Thoracic aorta (tissue), 2 donors: ENCODE data around the gene BMPER. TPM values are rescaled to one million over a fixed set of nuclear protein-coding genes. Genes with fewer than 3 reads are reported as not detected.

Experiments
- ATAC-seq: fragments of 150-250 bp; one replicate; pipeline ENCODE4 v1.8.0; 2017; ENCODE audit warnings: low read depth; ENCODE audit not compliant: insufficient number of reproducible peaks, low FRiP score
- DNase-seq: peaks from one replicate; pipeline ENCODE4 v3.0.0-alpha.2; 2020; ENCODE audit warnings: low spot score
- H3K27ac ChIP-seq, 2 donors: fragments of 200-600 bp; sonication (generic); 1 replicate in 1 of 2; 2 replicates in 1 of 2; pipeline ENCODE4 v1.5.1; 2016; ENCODE audit warnings: mild to moderate bottlenecking in 2 of 2, moderate library complexity in 2 of 2
- H3K27me3 ChIP-seq: fragments of 200-600 bp; sonication (generic); replicated peaks from 2 replicates; pipeline ENCODE4 v1.6.0; 2016; ENCODE audit warnings: mild to moderate bottlenecking; ENCODE audit not compliant: insufficient read depth
- H3K36me3 ChIP-seq: fragments of 200-600 bp; sonication (generic); one replicate; pipeline ENCODE4 v1.5.1; 2016
- H3K4me1 ChIP-seq, 2 donors: fragments of 200-600 bp; sonication (generic); 1 replicate in 1 of 2; 2 replicates in 1 of 2; pipeline versions ENCODE4 v1.5.1 to v1.6.0; 2016; ENCODE audit warnings: low read depth in 2 of 2, mild to moderate bottlenecking in 1 of 2; ENCODE audit not compliant: control insufficient read depth in 1 of 2
- H3K4me3 ChIP-seq: fragments of 200-600 bp; sonication (generic); 2 replicates; pipeline ENCODE4 v1.5.1; 2016; ENCODE audit warnings: mild to moderate bottlenecking
- H3K9me3 ChIP-seq: fragments of 200-600 bp; sonication (generic); 2 replicates; pipeline ENCODE4 v1.5.1; 2016
- total RNA-seq, 2 donors: library from RNA; depleted of rRNA; stranded (reverse); fragments of >200 nt; gene quantifications; one replicate each; pipeline versions ENCODE4 v1.1.0 to v1.2.3, GENCODE V29; 2016
- TF ChIP-seq, protein P1 (sequence below): fragments of 200-600 bp; sonication (generic); IDR thresholded peaks from one replicate; pipeline ENCODE4 v1.5.1; 2019; ENCODE audit warnings: antibody characterized with exemption

Gene BMPER
- total RNA-seq, 2 donors from 2014 or later: 0.54 to 2.3 TPM

- H3K27me3 ChIP-seq: no peaks in the 10 kb centered on the region
- no peak overlapping the region for H3K4me3 ChIP-seq
- no peaks in the 10 kb centered on the region for H3K9me3 ChIP-seq
- H3K27ac ChIP-seq: no peak overlapping the region
- DNase-seq (no peak), ATAC-seq (no peak)
- TF ChIP-seq, protein P1, sequence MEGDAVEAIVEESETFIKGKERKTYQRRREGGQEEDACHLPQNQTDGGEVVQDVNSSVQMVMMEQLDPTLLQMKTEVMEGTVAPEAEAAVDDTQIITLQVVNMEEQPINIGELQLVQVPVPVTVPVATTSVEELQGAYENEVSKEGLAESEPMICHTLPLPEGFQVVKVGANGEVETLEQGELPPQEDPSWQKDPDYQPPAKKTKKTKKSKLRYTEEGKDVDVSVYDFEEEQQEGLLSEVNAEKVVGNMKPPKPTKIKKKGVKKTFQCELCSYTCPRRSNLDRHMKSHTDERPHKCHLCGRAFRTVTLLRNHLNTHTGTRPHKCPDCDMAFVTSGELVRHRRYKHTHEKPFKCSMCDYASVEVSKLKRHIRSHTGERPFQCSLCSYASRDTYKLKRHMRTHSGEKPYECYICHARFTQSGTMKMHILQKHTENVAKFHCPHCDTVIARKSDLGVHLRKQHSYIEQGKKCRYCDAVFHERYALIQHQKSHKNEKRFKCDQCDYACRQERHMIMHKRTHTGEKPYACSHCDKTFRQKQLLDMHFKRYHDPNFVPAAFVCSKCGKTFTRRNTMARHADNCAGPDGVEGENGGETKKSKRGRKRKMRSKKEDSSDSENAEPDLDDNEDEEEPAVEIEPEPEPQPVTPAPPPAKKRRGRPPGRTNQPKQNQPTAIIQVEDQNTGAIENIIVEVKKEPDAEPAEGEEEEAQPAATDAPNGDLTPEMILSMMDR: no peak
- no peaks in the 10 kb centered on the region for H3K36me3 ChIP-seq
- no peaks in the 10 kb centered on the region for H3K4me1 ChIP-seq
Measured at GRCh38 chr7:34062341-34062740, 157.0 kb downstream of the BMPER start.

DNA sequence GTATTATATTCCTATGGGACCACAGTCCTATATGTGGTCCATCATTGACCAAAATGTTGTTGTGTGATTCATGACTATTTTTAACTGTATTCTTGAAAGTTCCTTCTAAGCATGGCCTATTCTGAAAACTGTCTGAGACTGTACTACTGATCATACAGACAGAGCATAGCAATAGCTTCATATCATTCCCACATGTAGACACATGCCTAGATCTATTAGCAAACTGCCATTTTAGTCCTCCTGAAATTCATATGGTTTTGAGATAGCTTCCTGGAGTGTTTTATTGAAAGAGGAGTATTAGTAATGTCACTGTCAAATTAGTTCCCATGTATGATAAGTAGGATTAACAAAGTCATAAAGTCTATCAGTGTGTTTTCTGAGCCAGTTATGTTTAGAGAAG lies 157.5 kb downstream of the BMPER start:
- TF ChIP-seq, protein P1: no peak
- H3K27me3 ChIP-seq: no peaks in the 10 kb centered on the region
- H3K4me1 ChIP-seq: no peaks in the 10 kb centered on the region
- ATAC-seq (no peak), DNase-seq (no peak)
- no peaks in the 10 kb centered on the region for H3K9me3 ChIP-seq
- no peak overlapping the region for H3K27ac ChIP-seq
- no peak overlapping the region for H3K4me3 ChIP-seq
- H3K36me3 ChIP-seq: no peaks in the 10 kb centered on the region

DNA sequence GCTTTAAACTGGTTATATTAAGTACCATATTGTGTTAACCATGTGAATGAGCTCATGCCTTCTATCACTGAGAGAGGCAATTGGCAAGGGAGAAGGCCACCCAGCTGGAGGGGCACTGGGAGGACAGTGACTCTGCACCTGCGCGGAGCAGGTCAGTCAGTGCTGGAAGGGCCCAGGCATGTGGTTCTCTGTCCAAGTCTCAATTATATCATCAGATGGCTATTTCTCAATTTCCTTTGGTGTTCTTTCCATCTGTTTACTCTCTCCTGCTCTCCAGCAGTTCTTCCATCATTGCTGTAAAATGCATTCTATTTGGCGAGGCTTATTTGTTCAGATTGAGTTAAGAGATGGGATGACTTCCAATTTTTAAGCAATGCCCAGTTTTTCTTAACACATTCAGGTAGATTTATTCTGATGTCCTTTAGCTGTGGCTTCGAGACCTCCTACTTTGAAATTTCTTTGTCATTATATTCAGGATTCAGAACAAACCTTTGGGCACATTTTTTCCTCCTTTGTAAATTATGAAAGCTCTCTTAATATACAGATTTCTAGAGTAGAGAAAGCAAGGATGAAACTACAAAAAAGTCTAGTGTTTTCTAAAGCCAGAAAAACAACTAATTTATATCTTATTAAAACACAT lies 159.3 kb downstream of the BMPER start:
- ATAC-seq: no peak
- H3K27ac ChIP-seq: no peak overlapping the region
- H3K4me1 ChIP-seq: no peaks in the 10 kb centered on the region
- H3K4me3 ChIP-seq: no peak overlapping the region
- H3K9me3 ChIP-seq: no peaks in the 10 kb centered on the region
- DNase-seq: no peak
- H3K36me3 ChIP-seq: no peaks in the 10 kb centered on the region
- TF ChIP-seq, protein P1: no peak
- no peaks in the 10 kb centered on the region for H3K27me3 ChIP-seq

DNA sequence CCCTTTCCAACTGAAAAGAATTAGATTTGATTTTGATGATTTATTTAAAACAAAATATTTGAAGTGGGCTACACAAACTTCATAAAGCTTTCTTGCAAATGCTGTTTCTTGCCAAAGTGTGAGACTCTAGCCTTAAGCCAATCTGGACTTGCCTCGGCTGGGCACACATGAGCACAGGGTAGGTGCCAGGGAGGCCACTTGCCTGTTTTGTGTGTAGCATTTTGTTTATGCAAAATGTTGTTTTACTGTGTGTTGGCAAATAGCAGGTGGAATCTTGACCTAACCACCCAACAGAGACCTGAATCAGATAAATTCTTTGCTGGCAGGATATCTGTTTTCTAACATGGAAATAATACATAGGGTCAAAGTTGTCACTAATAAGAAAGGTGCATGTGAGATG lies 161.1 kb downstream of the BMPER start:
- Histone ChIP-seq H3K4me1 (no peaks in the 10 kb centered on the region), H3K27ac (no peak overlapping the region), H3K27me3 (no peaks in the 10 kb centered on the region), H3K9me3 (no peaks in the 10 kb centered on the region), H3K36me3 (no peaks in the 10 kb centered on the region), H3K4me3 (no peak overlapping the region)
- DNase-seq: no peak
- no peak for ATAC-seq
- TF ChIP-seq, protein P1: no peak

DNA sequence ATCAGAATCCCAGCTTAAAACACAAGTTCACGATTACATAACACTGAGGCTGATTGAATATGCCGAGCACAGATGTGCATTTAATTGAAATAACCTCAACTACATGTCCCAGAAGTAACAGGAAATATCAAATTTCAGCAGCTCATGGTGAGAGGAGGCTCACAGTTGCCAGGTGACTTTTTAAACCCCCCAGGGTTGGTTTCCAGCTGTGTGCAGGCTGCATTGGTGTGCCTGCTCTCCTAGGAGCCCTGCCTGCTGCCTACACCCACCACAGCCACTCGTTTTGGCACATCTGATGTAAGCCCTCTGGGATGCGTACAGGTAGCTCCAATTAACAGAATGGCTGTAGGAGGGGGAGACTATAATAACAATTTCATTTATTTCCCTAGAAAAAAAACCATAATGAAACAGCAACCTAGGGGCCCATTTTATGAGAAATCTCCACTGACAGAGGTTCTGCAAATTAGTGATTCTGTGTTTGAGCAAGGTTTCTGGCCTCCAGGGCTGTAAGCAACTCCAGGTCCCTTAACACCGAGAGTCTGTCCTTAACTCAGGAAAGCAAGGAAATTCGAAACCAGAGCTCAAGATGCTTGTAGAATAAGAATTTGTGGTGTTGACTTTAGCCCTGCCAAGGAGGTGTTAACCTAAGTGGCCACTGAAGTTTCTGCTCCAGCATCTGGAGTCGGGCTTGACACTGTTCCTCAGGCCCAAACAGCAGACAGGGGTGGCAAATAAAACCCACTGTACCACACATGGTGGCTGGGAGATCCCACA lies 161.9 kb downstream of the BMPER start:
- Histone ChIP-seq H3K4me3 (no peak overlapping the region), H3K4me1 (no peaks in the 10 kb centered on the region), H3K9me3 (no peaks in the 10 kb centered on the region), H3K27ac (no peak overlapping the region), H3K36me3 (no peaks in the 10 kb centered on the region), H3K27me3 (no peaks in the 10 kb centered on the region)
- TF ChIP-seq, protein P1: no peak
- DNase-seq (no peak), ATAC-seq (no peak)
